B cell (primary cell): Measurements from ENCODE around the gene IL1RL2. TPM values are rescaled to one million over a fixed set of nuclear protein-coding genes. Genes with fewer than 3 reads are reported as not detected.

Experiments
- ATAC-seq: fragments of 200-7000 bp; cut with Tn5 transposase; one replicate; pipeline ENCODE4 v1.10.0; 2021; ENCODE audit warnings: low read depth, mild to moderate bottlenecking, moderate number of reproducible peaks, moderate library complexity
- CTCF ChIA-PET: fragments of 350-600 bp; sonication (Branson Sonifier 250); formaldehyde crosslinking; loops from one replicate; lab custom pipeline; 2021; ENCODE audit warnings: antibody characterized with exemption, inconsistent platforms; lab: Charles Lee
- POLR2A ChIA-PET: fragments of 350-600 bp; sonication (Branson Sonifier 250); formaldehyde crosslinking; loops from one replicate; lab custom pipeline; 2021; ENCODE audit warnings: antibody characterized with exemption; lab: Charles Lee
- DNase-seq: peaks from one replicate; pipeline ENCODE4 v3.0.0; 2013
- H2AFZ ChIP-seq: 2 replicates; pipeline ENCODE4 v1.6.1; 2012; ENCODE audit warnings: mild to moderate bottlenecking, low read depth, low read length; ENCODE audit not compliant: insufficient read depth, poor library complexity, severe bottlenecking
- H3K27ac ChIP-seq, 2 donors: 1 replicate in 1 of 2; 2 replicates in 1 of 2; pipeline ENCODE4 v1.5.1; 2012 to 2013; ENCODE audit warnings: low read length in 2 of 2, mild to moderate bottlenecking in 2 of 2, moderate library complexity in 1 of 2
- H3K27me3 ChIP-seq, 4 experiments: fragments of 200-600 bp in 1 of 4; sonication (generic) in 1 of 4; replicated peaks in 1 of 4; 1 replicate in 2 of 4; 2 replicates in 2 of 4; pipeline versions ENCODE4 v1.6.1 to v1.7.0; 2013 to 2016; ENCODE audit warnings: low read length in 3 of 4, mild to moderate bottlenecking in 2 of 4, mixed read lengths in 1 of 4, moderate library complexity in 1 of 4; ENCODE audit not compliant: insufficient read depth in 4 of 4, control insufficient read depth in 3 of 4; ENCODE audit errors: control extremely low read depth in 1 of 4
- H3K36me3 ChIP-seq, 2 experiments: replicated peaks in 1 of 2; 1 replicate in 1 of 2; 2 replicates in 1 of 2; pipeline versions ENCODE4 v1.6.1 to v1.7.1; 2013; ENCODE audit warnings: low read length in 1 of 2; ENCODE audit not compliant: insufficient read depth in 2 of 2, control insufficient read depth in 1 of 2; ENCODE audit errors: control extremely low read depth in 1 of 2, extremely low read depth in 1 of 2
- H3K4me1 ChIP-seq, 2 donors: fragments of 200-600 bp in 1 of 2; sonication (generic) in 1 of 2; 1 replicate in 1 of 2; 2 replicates in 1 of 2; pipeline versions ENCODE4 v1.5.1 to v1.6.1; 2013 to 2017; ENCODE audit warnings: low read length in 2 of 2; ENCODE audit not compliant: control insufficient read depth in 2 of 2, insufficient read depth in 2 of 2
- H3K4me2 ChIP-seq: replicated peaks from 2 replicates; pipeline ENCODE3; 2012; ENCODE audit warnings: mild to moderate bottlenecking, low read depth, low read length; ENCODE audit not compliant: poor library complexity, severe bottlenecking
- H3K4me3 ChIP-seq, 5 experiments: fragments of 200-600 bp in 1 of 5; sonication (generic) in 1 of 5; 1 replicate in 3 of 5; 2 replicates in 2 of 5; pipeline versions ENCODE4 v1.5.1 to v1.7.0; 2011 to 2016; ENCODE audit warnings: low read length in 4 of 5, mild to moderate bottlenecking in 4 of 5, low read depth in 2 of 5, control low read depth in 1 of 5, moderate library complexity in 1 of 5; ENCODE audit not compliant: insufficient read depth in 1 of 5; ENCODE audit errors: control extremely low read depth in 1 of 5, extremely low read depth in 1 of 5
- H3K79me2 ChIP-seq: fragments of 200-600 bp; sonication (generic); one replicate; pipeline ENCODE4 v1.6.0; 2016; ENCODE audit warnings: low read length; ENCODE audit not compliant: control insufficient read depth, insufficient read depth
- H3K9ac ChIP-seq: fragments of 200-600 bp; sonication (generic); 2 replicates; pipeline ENCODE4 v1.6.1; 2017; ENCODE audit warnings: mild to moderate bottlenecking, low read length, moderate library complexity
- H3K9me3 ChIP-seq, 3 donors: one replicate each; pipeline versions ENCODE4 v1.6.1 to v1.7.1; 2013; ENCODE audit warnings: low read length in 2 of 3; ENCODE audit not compliant: control insufficient read depth in 2 of 3, insufficient read depth in 1 of 3; ENCODE audit errors: control extremely low read depth in 1 of 3
- H4K20me1 ChIP-seq: 2 replicates; pipeline ENCODE4 v1.6.0; 2012; ENCODE audit warnings: mild to moderate bottlenecking, low read length; ENCODE audit not compliant: insufficient read depth, control insufficient read depth, poor library complexity, severe bottlenecking
- H3K27ac Mint-ChIP-seq: one replicate; pipeline ENCODE4 v1.8.0; 2021; ENCODE audit warnings: mixed read lengths
- H3K27me3 Mint-ChIP-seq: one replicate; pipeline ENCODE4 v1.8.0; 2021; ENCODE audit warnings: mixed read lengths
- H3K4me1 Mint-ChIP-seq: one replicate; pipeline ENCODE4 v1.8.0; 2021; ENCODE audit warnings: mixed read lengths
- H3K4me3 Mint-ChIP-seq: one replicate; pipeline ENCODE4 v1.8.0; 2021; ENCODE audit warnings: mixed read lengths
- H3K9me3 Mint-ChIP-seq: one replicate; pipeline ENCODE4 v1.8.0; 2022; ENCODE audit warnings: mixed read lengths; ENCODE audit not compliant: insufficient read depth
- EZH2 ChIP-seq: IDR thresholded peaks from 2 replicates; pipeline ENCODE4 v1.6.1; 2012; ENCODE audit warnings: borderline replicate concordance, low read depth, mild to moderate bottlenecking, moderate library complexity, low read length; ENCODE audit not compliant: insufficient read depth, poor library complexity, severe bottlenecking
- WGBS: methylation state at CpG from one replicate; pipeline ENCODE4 v1.1.5; 2013; ENCODE audit warnings: missing lambda C conversion rate; ENCODE audit not compliant: insufficient coverage; 5-methylcytosine and 5-hydroxymethylcytosine counted together
- intact Hi-C: fragments of 100-400 bp; cut with micrococcal nuclease; formaldehyde crosslinking; loops from one replicate; pipeline ENCODE4 v1.10.0; 2022
- polyA plus RNA-seq: library from polyadenylated mRNA; depleted of rRNA; stranded (reverse); fragments of >200 nt; gene quantifications from 2 replicates; pipeline ENCODE4 v1.2.3, GENCODE V29; 2012
- total RNA-seq, 2 donors: library from RNA; stranded (reverse); fragments of 120-200 nt in 1 of 2; gene quantifications; 1 replicate in 1 of 2; 2 replicates in 1 of 2; pipeline versions ENCODE4 v1.2.3 to v1.2.4, GENCODE V29; 2013 to 2022
- TF ChIP-seq, protein P1 (sequence below): fragments of 200-600 bp; IDR thresholded peaks from one replicate; pipeline ENCODE4 v1.8.0; 2022; ENCODE audit warnings: antibody characterized with exemption, mild to moderate bottlenecking

The IL1RL2 gene
- total and polyA plus RNA-seq, 2 donors (not counting 1 experiment from before 2014, with no cell fraction given): not detected

DNA sequence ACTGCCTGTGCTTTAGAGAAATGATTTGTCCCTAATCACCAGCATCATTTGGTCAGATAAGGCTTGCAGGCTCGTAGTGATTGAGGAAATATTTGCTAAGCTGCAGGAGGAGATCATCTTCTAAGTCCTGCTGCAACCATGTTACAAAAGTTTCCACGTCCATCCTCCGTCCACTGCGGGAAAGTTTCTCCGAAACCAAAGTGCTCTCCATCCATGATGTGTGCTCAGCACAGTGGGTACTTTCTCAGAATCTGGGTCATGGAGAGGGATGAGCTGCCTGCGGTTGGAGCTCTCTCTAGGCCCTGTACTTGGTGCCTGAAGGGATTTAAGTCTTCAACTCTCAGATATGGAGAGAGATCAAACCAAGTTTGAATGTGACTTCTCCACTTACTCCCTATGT is 39.3 kb downstream of the IL1RL2 start:
- Histone ChIP-seq H3K4me3 (no peak overlapping the region), H3K79me2 (no peaks in the 10 kb centered on the region), H3K4me2 (no peak overlapping the region), H2AFZ (no peak overlapping the region), H3K36me3 (no peaks in the 10 kb centered on the region), H3K27ac (no peak overlapping the region), H3K9me3 (no peaks in the 10 kb centered on the region), H3K4me1 (peaks cover 0 to 5% of the 10 kb centered on the region in 2 donors), H4K20me1 (no peaks in the 10 kb centered on the region), H3K9ac (no peak overlapping the region), H3K27me3 (no peaks in the 10 kb centered on the region)
- ATAC-seq: no peak
- DNase-seq: no peak
- WGBS: 100% methylated on average over 4 of the region's 6 CpGs
- Mint-ChIP-seq H3K27me3 (peaks cover 24% of the 10 kb centered on the region), H3K4me3 (no peak overlapping the region), H3K27ac (no peak overlapping the region), H3K4me1 (peaks cover 7% of the 10 kb centered on the region), H3K9me3 (no peaks in the 10 kb centered on the region)
- TF ChIP-seq EZH2: no peak
- TF ChIP-seq, protein P1, sequence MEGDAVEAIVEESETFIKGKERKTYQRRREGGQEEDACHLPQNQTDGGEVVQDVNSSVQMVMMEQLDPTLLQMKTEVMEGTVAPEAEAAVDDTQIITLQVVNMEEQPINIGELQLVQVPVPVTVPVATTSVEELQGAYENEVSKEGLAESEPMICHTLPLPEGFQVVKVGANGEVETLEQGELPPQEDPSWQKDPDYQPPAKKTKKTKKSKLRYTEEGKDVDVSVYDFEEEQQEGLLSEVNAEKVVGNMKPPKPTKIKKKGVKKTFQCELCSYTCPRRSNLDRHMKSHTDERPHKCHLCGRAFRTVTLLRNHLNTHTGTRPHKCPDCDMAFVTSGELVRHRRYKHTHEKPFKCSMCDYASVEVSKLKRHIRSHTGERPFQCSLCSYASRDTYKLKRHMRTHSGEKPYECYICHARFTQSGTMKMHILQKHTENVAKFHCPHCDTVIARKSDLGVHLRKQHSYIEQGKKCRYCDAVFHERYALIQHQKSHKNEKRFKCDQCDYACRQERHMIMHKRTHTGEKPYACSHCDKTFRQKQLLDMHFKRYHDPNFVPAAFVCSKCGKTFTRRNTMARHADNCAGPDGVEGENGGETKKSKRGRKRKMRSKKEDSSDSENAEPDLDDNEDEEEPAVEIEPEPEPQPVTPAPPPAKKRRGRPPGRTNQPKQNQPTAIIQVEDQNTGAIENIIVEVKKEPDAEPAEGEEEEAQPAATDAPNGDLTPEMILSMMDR: no peak
- intact Hi-C loops: no loop called here
- CTCF ChIA-PET: interaction anchor here (1.4 kb wide), 1 partner anchor 14 kb away, joined by 3 read pairs; no protein-coding TSS in a partner anchor
- POLR2A ChIA-PET: no interaction called here

DNA sequence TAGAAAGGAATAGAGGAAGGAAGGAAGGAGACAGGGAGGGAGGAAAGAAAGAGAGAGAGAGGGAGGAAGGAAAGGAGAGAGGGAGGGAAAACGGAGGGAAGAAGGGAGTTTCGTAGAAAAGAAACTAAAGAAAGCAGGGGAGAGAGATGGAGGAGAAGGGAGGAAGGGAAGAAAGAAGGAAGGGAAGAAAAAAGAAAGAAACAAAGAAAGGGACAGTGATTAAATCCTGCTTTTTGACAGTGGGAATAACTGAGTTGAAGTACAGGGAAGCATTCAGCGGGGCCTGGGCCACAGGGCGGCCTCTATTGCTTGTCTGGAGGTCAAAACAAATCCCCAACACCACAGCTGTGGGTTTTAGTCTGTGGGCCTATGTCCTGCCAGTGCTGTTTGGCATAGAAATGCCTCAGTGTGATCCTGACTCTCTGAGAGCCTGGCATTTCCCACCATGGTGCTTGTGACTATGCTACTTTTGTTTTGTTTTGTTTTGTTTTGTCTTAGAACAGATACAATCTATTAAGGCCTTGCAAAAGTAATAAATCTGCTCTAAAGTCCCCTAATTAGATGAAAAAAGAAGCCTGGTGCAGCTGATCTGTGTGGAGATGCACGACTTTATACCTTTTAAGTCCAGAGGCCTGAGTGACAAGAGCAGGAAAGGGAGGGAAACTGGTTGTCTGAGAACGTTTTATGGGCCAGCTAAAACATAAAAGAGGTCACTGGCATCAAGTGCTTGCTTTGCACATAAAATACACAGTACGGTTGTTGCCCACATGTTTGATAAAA is 40.0 kb downstream of the IL1RL2 start:
- H3K79me2 ChIP-seq: no peaks in the 10 kb centered on the region
- Mint-ChIP-seq H3K27me3 (peaks cover 27% of the 10 kb centered on the region), H3K4me3 (no peak overlapping the region), H3K27ac (no peak overlapping the region), H3K9me3 (no peaks in the 10 kb centered on the region), H3K4me1 (peaks cover 7% of the 10 kb centered on the region)
- H3K4me3 ChIP-seq: no peak overlapping the region
- POLR2A ChIA-PET: no interaction called here
- no peaks in the 10 kb centered on the region for H3K36me3 ChIP-seq
- no peak overlapping the region for H3K4me2 ChIP-seq
- DNase-seq: no peak
- intact Hi-C loops: no loop called here
- H4K20me1 ChIP-seq: no peaks in the 10 kb centered on the region
- no peak overlapping the region for H3K27ac ChIP-seq
- H2AFZ ChIP-seq: no peak overlapping the region
- ATAC-seq: no peak
- no peaks in the 10 kb centered on the region for H3K9me3 ChIP-seq
- no peaks in the 10 kb centered on the region for H3K27me3 ChIP-seq
- 84% methylated on average over 4 of the region's 7 CpGs for WGBS
- H3K4me1 ChIP-seq: peaks cover 0 to 5% of the 10 kb centered on the region in 2 donors
- no peak overlapping the region for H3K9ac ChIP-seq
- CTCF ChIA-PET: no interaction called here
- TF ChIP-seq EZH2: no peak
- TF ChIP-seq, protein P1: no peak
